NCI-H2107 treated with DMSO at 0.1 percent for 48 hours (cell line): ENCODE measurements around the gene HGFAC.
"Not testable (repeated sequence)": the region's sequence is repeated elsewhere in the genome, so short reads cannot be mapped to it uniquely, and the experiment has no call there.

Experiments
- DNase-seq: peaks from one replicate; lab custom pipeline; 2025; ENCODE audit not compliant: unreplicated experiment; lab: John Stamatoyannopoulos, UW

HGFAC gene

GRCh38 chr4:3459156-3459555 lies 17.4 kb downstream of the HGFAC start:
- not testable (repeated sequence) for DNase-seq

- no peak for DNase-seq
Measured at GRCh38 chr4:3460926-3461325, 19.2 kb downstream of the HGFAC start.

- DNase-seq = peak; percentile 21
Measured at GRCh38 chr4:3461515-3462291, 19.9 kb downstream of the HGFAC start.

GRCh38 chr4:3462321-3462789 lies 20.6 kb downstream of the HGFAC start:
- DNase-seq = no peak

DNA sequence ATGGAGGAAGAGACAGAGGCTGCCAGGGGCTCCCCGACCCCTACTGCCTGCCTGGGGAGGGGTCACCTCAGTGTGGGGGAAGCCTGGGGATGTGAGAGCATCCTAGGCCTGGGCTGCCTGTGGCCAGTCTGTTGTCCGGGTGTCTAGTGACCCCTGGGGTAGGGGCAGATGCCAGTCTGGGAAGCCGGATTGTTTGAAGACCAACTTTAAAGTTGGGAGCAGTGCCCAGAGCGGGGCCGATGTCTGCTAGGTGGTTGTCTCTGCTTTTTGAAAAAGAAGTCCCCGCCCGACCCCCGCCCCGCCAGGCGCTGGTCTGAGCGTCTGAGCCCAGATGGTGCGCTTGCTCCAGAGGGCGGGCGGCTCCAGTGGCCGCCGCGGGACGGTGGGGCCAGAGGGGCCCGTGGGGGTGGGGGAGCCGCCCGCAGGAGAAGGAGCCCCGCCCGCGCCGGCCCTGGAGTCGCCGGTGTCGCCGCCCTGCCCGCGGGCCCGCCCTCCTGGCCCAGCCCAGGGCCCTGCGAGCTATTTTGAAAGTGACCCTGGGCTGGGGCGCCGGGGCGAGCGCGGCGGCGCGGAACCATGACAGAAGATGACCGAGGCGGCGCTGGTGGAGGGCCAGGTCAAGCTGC lies 21.1 kb downstream of the HGFAC start, which contains the start of gene DOK7:
Gene DOK7, plus strand, starts transcription at position 517 of the 626 bp plus-strand sequence. Its CDS starts 70 bp downstream, at position 587.
- no peak for DNase-seq

DNA sequence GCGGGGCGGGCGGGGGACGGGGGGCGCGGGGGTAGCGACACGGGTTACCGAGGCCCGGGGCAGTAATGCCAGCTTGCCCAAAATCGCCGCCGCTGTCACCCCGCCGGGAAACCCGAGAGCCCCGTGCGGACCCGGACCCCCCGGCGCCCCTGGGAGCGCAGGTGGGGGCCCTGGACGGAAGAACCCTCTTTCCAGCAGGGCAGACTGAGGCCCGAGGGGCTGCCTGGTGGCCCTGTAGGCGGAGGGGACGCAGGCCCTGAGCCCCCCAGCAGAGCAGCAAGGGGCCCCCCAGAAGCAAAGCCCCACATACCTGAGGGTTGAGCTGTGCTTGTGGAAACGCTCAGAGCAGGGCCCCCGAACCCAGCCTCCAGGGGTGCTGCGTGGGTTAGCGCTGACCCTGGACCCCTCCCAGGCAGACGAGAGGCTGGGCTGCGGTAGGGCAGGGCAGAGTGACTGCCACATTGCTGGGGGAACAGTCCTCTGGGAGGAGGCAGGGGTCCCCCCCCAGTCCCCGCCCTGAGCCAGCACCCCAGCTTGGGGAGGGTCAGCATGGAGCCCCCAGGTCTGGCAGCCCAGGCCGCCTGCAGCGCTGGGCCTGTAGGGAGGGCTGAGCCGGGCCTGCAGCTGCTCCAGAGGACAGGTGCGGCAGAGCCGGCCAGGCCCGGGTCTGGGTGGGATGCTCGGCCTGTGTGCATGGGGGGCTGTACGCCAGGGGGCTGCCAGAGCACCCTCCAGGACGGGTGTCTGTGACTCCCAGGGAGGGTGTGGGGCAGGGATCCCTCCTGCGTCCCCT lies 22.0 kb downstream of the HGFAC start:
- no peak for DNase-seq

DNA sequence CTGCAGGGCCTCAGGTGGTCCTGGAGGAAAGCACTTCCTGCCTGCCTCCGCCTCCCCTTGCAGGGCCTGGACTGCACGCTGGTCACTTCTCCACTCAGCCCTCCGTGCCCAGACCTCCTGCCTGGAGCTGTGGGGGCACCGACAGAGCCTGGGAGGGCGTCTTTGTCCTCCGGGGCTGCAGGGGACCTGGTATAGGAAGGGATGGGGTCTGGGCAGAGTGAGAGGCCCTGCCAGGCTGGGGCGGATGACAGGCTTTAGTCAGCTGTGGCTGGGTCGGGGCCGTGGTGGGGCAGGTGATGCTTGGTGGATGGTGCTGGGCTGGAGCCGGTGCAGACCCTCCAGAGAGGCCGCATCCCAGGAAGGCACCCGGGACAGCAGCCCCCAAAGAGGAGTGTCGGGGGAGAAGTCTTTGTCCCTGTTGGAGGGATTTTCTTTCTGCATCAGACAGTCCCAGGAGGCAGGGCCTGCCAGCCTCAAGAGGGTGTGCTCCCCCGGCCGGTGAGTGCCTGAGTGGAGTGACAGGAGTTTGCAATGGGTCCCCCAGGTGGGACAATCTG lies 22.7 kb downstream of the HGFAC start:
- DNase-seq = no peak

- DNase-seq = no peak
Measured at GRCh38 chr4:3464911-3465697, 23.3 kb downstream of the HGFAC start.

DNA sequence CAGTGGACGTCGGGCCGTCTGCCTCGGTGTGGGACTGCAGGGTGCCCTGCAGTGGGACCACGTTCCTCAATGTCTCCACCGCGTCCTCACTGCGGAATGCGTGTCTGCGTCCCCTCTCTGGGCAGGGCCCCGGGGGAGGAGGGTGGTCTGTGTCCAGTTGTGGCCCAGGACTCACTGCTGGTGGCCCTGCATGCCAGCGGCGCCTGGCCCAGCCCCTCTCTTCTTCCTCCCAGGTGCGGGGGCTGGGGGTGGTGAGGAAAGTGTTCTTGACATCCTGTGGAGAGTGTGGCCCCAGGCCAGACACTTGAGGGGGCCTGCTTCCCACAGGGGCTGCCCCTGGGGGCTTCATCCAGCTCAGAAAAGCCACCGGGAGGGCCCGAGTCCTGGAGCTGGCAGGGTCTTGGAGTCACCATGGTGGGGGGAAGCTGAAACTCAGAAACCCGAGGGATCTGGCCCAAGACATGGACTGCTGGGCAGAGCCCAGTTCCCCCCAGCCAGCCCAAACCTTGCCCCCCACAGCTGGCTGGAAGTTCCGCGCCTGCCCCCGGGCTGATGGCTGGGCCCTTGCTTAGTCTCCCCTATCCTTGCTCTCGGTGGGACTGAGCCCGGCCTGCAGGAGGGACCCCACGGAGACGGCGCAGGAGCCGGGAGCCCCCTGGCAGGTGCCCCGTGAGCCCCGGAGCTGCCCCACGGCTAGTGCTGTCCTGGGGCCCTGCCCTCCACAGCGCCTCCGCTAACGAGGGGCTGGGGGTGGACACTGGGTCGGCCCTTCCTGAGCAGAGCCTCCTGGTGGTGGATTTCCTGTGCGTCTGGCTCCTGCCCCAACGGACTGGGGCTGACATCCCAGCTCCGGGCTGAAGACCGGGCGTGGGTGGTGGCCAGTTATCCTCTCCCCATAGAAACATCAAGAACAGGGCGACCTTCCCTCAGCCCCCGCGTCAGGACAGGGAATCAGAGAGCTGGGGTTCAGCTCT lies 24.2 kb downstream of the HGFAC start:
- no peak for DNase-seq

DNA sequence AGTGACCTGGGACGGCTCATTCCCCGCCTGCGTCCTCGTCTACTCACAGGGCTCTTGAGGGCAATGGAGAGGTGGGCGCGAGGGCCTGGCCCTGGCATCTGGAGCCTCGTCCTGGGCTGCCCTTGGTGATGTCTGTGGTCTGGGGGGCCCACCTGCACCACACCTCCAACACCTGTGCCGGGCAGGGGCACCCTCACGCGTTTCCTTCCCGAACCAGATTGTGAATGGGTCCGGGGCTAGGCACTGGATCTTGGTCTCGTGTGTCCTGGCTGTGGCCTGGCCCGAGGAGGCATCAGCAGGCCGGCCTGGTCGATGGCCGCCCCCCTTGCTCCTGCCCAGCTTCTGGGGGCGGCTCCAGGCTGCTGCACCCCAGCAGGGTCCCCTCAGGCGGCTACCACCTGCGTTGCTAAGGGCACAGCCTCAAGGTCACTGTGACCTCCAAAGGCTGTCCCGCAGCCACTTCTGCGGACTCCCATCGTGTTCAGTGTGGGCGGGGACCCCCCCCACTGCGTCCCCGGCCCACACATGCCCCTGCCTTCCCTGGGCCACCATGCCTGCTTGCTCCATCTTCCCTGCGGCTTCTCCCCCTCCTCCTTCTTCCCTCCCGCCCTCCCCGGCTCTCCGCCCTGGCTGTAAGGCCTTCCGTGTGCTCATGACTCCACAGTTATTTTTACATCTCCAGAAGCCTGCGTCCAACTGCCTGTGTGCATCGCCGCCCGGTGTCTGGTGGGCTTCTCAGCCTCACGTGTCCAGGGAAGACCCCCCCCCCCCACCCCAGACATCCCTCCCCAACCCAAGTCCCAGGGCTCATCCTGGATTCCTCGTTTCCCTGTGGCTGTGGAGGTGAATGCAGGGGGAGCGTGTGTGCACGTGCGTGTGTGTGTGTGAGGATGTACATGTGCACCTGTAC lies 25.2 kb downstream of the HGFAC start:
- no peak for DNase-seq

DNA sequence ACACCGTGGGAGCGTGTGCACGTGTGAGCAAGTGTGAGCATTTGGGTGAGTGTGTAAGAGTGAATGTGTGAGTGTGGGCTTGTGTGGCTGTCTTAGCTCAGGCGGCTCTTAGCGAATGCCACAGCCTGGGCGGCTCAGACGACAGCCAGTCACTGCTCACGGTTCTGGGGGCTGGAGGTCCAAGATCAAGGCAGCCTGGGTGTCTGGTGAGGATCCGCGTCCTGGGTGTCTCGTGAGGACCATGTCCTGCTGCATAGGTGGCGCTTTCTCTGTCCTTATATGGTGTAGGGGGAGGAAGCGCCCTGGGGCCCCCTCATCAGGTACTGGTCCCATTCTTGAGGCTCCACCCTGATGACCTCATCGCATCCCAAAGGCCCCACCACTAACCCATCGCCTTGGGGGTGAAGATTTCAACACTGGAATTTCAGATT lies 25.8 kb downstream of the HGFAC start:
- no peak for DNase-seq

GRCh38 chr4:3468154-3468553 lies 26.4 kb downstream of the HGFAC start:
- no peak for DNase-seq

DNA sequence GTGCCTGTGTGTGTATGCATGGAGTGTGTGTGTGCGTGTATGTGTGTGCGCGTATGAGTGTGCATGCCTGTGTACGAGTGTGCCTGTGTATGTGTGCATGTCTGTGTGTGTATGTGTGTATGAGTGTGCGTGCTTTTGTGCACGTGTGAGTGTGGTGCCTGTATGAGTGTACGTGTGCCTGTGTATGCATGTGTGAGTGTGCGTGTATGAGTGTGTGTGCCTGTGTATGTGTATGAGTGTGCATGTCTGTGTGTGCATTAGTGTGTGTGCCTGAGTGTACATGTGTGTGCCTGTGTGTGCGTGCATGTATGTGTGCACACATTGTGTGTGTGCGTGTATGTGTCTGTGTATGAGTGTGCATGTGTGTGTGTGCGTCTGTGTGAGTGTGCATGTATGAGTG lies 27.0 kb downstream of the HGFAC start:
- no peak for DNase-seq

DNA sequence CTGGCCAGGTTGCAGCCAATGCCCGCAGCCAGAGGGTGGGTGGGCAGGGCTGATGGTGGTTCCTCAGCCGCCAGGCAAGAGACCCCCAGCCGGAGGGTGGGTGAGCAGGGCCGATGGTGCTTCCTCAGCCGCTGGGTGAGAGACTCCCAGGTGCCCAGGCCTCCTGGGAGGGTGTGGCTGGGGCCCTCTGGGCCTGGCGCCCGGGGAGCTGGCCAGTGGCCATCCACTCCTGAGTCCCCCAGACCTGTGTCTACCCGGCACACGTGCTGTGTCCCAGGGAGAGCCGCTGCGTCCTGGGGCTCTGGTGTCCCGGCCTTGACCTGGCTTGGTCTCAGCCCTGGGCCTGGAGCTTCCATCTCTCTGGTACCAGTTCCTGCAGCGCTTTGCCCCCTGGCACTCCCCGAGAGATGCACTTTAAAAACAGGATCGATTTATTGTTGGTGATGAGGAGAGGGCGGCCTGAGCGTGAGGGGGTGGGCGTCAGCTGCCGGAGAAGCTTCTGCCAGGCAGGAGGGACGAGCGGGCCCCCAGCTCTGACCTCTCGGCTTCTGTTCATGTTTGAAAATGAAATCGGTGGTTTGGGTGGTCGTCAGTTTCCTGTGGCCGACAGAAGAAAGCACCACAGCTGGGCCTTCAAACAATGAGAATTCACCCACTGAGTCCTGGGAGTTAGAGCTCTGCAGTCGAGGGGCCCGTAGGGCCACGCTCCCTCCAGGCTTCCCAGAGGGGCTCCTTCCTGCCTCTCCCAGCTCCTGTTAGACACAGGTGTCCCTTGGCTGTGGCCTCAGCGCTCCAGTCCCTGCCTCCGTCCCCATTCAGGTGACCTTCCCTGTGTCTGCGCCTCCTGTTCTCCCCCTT lies 27.8 kb downstream of the HGFAC start:
- no peak for DNase-seq

DNA sequence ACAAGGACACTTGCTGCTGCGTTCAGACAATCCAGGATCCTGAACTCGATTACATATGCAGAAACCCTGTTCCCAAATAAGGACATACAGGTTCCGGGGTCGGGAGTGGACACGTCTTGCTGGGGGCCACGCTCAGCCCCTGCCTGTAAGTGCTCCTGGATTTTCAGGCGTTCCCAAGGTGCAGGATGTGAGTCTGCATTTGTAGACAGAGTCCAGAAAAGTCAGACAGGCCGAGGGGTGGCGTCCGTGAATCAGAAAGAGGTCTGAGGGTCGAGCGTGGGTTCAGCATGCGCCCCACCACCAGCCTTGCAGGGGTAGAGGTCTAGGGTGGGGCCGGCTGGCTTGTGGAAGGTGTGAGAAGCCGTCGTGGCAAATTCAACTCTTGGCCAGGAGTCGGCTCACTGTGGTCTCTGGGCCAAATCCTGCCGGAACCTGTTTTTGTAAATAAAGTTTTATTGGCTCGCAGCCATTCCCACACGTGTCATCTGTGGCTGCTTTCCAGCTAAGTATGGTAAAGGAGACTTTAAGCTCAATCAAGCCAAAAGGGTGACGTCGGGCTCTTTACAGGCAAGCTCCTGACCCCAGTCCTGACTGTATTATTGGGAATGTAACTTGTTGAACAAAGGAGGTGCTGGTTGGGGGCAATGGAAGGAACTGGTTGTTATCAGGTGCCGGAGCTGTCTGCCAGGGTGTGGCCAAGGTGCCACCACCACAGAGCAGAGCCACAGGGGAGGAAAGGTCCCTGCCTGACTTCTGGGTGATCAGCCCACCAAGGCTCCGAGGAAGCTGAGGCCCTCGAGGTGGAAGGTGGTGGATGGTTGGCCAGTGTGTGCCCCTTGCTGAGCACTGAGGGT lies 28.7 kb downstream of the HGFAC start:
- no peak for DNase-seq

DNA sequence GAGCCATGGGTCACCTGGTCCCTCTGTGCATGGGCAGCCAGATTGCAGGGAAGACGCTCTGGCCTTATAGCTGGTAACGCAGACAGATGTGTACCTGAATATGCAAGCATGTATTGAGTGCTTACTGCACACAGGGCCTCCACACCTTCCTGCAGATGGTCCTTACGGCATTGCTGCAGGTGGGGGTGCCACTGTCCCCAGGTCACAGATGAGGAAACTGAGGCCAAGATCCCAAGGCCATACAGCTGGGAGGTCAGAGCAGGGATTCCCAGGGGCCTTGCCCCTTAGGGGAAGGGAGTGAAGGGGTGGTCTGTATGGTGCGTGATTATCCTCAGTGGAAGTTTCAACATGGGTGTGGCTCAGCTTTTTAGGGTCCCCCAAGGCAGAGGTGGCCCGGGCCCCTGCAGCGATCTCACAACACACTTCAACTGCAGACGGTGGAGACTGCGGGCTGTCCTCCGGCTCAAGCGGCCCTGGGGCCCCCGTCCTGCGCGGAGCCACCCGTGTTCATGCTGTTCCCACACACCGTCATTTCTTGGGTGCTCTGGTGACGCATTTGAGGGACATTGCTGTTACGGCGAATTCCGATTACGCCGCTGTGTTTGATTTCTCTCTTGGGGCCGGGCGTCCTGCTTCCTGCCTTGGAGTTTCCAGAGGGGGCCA lies 29.5 kb downstream of the HGFAC start:
- DNase-seq = no peak
